Kidney epithelial cell (primary cell): ENCODE data around the gene SIPA1L3. TPM values are rescaled to one million over a fixed set of nuclear protein-coding genes. Genes with fewer than 3 reads are reported as not detected.
"Not testable (repeated sequence)": the region's sequence is repeated elsewhere in the genome, so short reads cannot be mapped to it uniquely, and the experiment has no call there.

Source experiments
- DNase-seq: peaks from one replicate; pipeline ENCODE4 v3.0.0-alpha.2; 2010; ENCODE audit warnings: low read depth
- H3K27me3 ChIP-seq: 2 replicates; pipeline ENCODE4 v1.6.0; 2011; ENCODE audit warnings: low read length; ENCODE audit not compliant: control insufficient read depth, insufficient read depth
- H3K36me3 ChIP-seq: 2 replicates; pipeline ENCODE4 v1.5.1; 2011; ENCODE audit warnings: low read length; ENCODE audit not compliant: control insufficient read depth, insufficient read depth
- H3K4me3 ChIP-seq: 2 replicates; pipeline ENCODE4 v1.5.1; 2011; ENCODE audit warnings: low read depth, mild to moderate bottlenecking, control low read depth, low read length
- total RNA-seq: library from RNA; depleted of rRNA; stranded (reverse); fragments of >200 nt; gene quantifications from 2 replicates; pipeline ENCODE4 v1.2.3, GENCODE V29; 2015
- TF ChIP-seq, protein P1 (sequence below): IDR thresholded peaks from 2 replicates; pipeline ENCODE4 v1.5.1; 2011; ENCODE audit warnings: mild to moderate bottlenecking, moderate library complexity, low read length, control low read depth, inconsistent platforms; ENCODE audit not compliant: insufficient read depth, poor library complexity, severe bottlenecking

Gene SIPA1L3
- total RNA-seq, 1 donor from 2014 or later, result 40.4 TPM

DNA sequence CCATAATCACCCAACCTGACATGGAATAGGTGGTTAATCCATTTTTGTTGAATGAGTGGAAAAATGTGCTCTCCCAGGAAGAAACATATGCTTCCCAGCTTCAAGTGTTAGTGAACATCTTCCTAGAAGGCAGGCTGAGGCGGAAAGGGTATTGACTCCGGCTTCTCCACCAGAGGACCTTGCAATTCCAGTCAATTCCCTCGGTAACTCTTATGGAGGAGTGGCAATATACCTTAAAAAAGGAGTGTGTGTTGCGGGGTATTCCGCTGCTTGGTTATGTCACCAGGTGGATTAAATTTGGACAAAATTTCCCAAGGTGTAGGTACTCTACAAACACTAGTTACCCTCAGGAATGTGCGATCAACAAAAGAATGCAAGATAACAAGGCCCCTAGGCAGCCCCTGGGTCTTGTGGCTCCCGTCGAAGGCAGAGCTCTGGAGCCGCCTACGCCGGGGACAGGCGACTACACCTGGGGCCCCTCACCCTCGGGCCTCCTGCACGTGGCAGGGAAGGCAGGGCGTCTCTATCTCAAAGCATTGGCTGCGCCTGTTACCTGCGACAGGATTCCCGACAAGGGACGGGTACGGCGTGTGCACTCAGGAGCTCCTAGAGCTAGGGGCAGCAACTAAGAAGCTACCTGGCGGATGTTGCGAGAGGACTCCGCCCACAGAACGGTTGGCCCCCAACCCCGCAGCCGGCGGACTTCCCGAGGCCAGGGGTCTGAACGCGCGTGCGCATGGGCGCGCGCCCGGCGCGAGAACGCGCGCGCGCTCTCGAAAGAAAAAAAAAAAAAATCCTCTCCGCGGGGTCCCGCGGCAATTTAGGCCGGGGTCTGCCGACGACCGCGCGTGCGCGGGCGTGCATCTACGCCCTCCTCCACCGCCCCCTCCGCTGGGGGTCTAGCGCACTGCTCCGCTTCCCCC is 801 bp upstream of the SIPA1L3 start, which contains the start of gene WDR87:
TSS of gene WDR87 (minus strand) at position 649 of the 923 bp plus-strand sequence. CDS start 8,355 bp downstream, outside the sequence.
- TF ChIP-seq, protein P1, sequence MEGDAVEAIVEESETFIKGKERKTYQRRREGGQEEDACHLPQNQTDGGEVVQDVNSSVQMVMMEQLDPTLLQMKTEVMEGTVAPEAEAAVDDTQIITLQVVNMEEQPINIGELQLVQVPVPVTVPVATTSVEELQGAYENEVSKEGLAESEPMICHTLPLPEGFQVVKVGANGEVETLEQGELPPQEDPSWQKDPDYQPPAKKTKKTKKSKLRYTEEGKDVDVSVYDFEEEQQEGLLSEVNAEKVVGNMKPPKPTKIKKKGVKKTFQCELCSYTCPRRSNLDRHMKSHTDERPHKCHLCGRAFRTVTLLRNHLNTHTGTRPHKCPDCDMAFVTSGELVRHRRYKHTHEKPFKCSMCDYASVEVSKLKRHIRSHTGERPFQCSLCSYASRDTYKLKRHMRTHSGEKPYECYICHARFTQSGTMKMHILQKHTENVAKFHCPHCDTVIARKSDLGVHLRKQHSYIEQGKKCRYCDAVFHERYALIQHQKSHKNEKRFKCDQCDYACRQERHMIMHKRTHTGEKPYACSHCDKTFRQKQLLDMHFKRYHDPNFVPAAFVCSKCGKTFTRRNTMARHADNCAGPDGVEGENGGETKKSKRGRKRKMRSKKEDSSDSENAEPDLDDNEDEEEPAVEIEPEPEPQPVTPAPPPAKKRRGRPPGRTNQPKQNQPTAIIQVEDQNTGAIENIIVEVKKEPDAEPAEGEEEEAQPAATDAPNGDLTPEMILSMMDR, result no peak
- DNase-seq, result no peak
- no peaks in the 10 kb centered on the region for H3K36me3 ChIP-seq

DNA sequence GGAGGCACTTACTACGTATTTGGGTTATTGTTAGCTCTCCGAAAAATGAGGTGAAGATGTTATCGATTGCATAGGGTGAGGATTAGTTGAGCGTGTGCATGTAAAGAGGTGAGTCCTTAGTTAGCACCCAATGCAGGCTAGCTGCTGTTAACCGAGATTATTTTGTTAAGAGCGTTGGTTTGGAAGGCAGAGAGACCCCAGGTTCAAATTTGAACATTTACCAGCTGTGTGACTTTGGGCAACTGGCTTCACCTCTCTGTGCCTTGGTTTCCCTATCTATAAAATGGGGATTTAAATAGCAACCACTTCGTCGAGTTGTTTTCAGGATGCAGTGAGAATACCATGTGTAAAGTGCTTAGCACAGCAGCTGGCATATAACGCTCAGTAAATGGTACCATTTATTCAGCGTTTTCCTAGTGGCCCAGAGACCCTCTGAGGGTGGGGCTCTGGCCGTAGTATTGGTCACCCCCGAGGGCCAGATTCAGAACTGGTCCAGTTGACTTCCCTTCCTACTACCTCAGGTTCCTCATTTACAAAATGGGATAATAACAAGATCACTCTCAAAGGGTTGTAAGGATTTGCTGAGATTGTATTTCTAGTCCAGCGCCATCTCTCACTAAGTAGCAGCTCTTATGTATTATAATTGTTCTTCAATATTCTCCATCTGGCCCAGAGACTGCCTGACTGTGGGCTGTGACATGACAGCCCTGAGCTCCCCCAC is 887 bp downstream of the SIPA1L3 start:
- no peaks in the 10 kb centered on the region for H3K36me3 ChIP-seq
- TF ChIP-seq, protein P1, result no peak

More for the DNA sequence above, 801 bp upstream of the SIPA1L3 start, which contains the start of gene WDR87:
- peak within 1 kb of the TSS; percentile 70 for H3K4me3 ChIP-seq
- H3K27me3 ChIP-seq, result no peaks in the 10 kb centered on the region

DNA sequence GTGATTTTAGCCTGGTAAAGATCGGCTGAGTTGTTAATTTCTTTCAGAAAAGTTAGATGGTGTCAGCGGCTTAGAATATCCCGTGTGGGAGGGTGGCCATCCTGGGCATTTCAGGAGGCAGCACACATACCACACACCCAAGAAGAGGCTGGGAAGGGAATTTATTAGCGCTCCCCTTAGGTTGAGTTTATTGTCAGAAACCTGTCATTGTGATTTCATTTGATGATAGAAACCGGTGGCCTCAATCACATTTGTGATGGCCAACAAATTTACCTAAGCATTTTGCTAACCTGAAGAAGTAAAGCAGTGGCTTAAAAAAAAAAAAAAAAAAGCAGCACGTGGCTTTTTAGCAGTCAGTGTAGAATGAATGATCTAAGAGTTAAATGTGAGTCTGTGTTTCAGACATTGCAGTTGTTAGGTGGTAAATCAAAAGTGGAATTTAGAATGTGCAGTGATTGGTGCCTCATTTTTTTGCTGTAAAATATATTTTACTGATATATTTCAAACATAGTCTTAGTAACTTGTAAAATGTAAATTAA is 2.7 kb downstream of the SIPA1L3 start:
- Histone ChIP-seq H3K36me3 (no peaks in the 10 kb centered on the region), H3K4me3 (no peak overlapping the region), H3K27me3 (no peaks in the 10 kb centered on the region)
- TF ChIP-seq, protein P1, result no peak
- DNase-seq, result no peak

More for the DNA sequence above, 887 bp downstream of the SIPA1L3 start:
- DNase-seq, result no peak
- Histone ChIP-seq H3K27me3 (no peaks in the 10 kb centered on the region), H3K4me3 (peak overlapping the region; percentile 70)

DNA sequence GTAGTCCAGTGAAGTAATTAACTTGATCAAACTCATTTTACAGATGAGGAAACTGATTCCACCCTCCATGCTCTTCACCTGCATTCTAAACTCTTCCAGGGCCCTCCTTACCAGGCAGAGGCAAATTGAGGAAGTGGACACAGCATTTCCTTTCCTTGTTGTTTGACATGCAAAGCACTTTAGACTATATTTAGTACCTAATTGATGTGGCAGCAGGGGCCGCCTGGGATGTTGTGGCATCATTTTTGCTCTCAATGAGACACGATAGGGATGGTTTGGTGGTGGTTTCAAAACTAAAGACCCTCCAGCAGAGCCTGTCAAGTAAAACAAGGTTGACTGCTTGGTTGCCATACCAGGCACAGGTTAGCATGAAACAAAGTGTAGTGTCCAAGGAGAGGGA is 7.9 kb downstream of the SIPA1L3 start:
- no peak for DNase-seq
- Histone ChIP-seq H3K4me3 (no peak overlapping the region), H3K27me3 (no peaks in the 10 kb centered on the region), H3K36me3 (no peaks in the 10 kb centered on the region)
- TF ChIP-seq, protein P1, result no peak

DNA sequence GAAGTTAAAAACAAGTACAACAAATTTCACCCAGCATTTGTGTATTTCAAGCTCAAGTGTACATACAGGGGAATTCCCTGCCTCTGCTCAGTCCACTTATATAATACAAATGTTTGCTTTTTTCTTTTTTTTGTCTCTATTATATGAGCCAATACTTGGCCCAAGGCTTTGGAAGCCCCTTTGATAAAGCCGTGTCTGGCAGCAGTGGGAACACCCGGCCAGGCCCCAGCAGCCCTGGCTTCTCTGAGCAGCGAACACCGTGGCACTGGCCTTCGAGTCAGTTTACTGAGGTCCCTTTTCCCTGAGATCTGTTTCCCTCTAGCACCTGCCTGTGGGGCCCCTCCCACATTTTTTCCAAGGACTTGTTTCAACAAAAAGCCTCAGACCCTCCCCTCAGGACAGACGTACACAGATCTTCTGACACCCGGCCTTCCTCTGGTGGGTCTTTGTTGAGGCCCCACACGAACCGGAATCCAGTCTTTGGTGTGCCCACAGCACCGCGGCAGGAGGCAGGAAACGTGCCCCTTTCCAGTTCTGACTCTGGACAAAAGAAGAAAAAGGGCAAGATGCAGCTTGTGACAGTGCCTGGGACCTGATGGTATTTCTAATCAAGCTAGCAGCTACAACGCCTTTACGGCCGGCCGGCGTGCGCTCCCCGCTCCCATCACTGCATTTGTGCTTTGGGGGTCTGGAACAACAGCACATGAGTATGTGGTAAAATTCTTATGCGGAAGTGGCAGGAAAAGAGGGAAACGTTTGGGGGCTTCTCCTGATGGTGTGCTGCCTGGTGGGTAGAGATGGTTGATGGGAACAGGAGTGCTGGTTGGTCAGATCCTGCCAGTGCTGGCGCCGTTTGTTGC is 13.8 kb downstream of the SIPA1L3 start:
- no peaks in the 10 kb centered on the region for H3K36me3 ChIP-seq
- TF ChIP-seq, protein P1, result no peak
- no peak for DNase-seq
- H3K27me3 ChIP-seq, result no peaks in the 10 kb centered on the region
- no peak overlapping the region for H3K4me3 ChIP-seq

DNA sequence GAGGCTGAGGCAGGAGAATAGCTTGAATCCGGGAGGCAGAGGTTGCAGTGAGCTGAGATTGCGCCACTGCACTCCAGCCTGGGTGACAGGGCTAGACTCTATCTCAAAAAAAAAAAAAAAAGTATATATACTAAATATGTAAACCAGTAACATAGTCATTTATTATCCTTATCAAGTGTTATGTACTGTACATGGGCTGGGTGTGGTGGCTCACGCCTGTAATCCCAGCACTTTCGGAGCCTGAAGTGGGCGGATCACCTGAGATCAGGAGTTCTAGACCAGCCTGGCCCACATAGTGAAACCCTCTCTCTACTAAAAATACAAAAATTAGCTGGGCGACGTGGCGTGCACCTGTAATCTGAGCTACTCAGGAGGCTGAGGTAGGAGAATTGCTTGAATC is 17.6 kb downstream of the SIPA1L3 start:
- H3K4me3 ChIP-seq, H3K27me3 ChIP-seq, H3K36me3 ChIP-seq, DNase-seq: not testable (repeated sequence)
